ENCODE data around the gene PALD1.

Gene PALD1

DNA sequence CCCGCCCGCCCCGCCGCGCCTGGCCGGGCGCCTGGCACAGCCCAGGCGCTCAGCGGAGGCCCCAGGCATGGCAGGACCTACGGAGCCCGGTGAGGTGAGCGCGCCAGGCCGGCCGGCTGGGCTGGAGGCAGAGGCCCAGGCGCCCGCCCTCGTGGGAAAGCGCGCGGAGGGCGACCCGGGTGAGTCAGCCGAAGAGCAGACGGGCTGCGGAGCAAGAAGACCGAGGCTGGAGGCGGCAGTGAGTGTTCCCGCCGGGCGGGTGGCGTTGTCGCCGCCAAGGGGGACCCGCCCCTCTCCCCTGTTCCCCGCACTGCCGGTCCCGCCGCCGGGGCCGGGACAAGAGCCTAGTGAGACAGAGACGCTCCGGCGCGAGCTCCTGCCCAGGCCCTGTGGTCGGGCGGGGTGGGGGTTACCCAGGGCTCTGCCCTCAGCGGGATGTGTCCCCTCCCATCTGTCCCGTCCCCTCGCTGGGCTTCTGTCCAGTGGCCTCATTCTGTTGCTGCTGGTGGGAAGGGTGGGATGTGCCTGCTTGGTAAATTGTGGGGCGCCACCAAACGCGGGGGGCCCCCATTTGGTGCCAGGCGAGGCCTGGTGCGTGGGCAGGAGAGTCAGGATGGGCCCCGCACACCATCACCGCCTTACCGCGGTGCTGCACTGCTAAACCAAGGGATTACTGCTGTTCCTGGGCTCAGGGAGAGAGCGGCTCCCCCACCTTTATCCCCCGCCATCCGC lies 20.1 kb upstream of the PALD1 start:
- DNase-seq = no peak

DNA sequence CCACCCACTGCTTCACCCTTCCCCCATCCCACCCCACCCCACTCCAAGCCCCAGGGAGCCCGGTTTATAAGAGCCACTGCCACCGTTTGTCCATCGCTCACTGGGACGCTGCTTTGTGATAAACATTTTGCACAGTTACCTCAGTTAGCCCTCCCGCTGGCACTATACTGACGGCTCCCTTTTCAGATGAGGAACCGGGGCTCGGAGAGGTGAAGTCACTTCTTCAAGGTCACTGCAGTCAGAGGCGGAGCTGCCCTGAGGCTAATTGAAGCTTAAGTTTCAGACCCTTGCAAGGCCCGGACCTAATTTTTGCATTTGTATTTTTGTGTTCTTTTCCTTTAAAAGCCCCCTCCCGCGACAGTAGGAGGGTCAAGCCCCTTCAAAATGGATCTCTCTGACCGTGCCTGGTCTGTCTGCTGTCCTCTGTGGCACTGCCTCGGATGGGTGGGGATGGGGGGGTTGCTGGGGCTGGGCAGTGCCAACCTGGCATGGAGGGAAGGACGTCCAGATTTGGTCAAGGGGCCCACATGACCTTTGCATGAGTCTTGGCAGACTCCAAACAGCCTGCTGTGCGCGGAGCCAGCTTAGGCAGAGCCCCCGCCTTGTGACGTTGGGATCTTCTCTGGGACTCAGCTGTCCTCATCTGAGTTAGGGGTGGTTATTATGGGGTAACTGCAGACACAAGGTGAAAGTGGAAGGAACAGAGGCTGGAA lies 19.4 kb upstream of the PALD1 start:
- no peak for DNase-seq

DNA sequence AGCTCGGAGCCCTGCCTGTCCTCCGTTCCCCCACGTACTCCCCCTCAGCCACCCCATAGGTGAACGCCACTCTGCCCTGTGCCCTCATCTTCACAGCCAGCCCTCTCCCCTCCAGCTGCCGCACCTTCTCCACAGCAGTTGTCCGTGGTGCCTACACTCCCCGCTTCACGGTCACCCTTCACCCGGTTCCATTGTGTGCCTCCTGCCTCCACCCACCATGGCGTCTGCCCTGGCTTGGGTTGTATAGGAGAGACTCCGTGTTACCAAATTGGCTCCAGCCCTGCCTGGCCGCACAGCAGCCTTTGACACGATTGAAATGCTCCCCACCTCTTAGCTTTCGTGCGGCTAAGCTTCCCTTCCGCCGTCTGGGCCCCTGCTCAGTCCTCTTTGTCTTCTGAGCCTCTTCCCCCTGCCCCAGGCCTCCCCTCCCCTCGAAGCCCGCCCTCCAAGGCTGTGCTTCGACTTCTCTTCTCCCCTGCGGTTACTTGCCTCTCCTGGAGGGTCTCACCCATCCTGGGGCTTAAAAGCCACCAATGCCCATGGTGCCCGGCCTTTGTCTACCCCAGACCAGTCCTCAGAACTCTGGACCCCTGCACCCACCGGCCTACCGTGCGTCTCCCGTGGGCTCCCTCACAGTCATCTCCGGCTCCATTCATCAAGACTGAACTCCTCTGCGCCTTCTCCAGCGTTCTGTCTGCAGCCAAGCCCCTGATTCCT lies 18.6 kb upstream of the PALD1 start:
- no peak for DNase-seq

DNA sequence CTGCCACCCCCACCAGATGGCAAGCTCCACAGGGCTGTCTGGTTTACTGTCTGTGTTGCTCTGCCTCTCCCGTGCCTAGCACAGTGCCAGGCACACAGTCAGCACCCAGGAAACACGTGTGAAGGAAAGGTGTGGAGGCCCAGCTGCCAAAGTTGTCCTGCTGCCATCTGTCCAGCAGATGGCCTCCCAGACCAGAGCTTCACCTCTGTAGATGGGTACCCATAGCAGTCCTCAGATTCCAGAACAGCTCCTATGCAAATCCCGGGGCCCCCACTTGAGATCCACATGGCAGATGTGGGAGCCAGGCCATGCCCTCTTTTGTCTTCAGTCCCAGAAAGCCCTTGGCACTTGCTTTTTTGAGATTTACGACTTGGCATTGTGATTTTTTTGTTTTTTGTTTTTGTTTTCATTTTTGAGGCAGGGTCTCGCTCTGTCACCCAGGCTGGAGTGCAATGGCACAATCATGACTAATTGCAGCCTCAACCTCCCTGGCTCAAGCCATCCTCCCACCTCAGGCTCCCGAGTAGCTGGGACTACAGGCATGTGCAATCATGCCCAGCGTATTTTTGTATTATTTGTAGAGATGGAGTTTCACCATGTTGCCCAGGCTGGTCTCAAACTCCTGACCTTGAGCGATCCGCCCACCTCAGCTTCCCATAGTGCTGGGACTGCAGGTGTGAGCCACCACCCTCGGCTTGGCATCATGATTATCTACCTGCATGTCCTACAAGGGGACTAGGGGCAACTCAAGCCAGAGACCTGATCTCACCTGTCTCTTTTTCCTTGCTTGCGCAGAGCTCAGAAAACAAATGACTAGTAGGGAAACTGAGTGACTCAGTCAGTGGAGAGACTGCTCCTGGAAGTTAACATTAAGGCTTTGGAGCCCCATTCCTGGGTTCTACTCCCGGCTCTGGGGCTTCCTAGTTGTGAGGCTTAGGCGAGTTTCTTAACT lies 16.9 kb upstream of the PALD1 start:
- no peak for DNase-seq

DNA sequence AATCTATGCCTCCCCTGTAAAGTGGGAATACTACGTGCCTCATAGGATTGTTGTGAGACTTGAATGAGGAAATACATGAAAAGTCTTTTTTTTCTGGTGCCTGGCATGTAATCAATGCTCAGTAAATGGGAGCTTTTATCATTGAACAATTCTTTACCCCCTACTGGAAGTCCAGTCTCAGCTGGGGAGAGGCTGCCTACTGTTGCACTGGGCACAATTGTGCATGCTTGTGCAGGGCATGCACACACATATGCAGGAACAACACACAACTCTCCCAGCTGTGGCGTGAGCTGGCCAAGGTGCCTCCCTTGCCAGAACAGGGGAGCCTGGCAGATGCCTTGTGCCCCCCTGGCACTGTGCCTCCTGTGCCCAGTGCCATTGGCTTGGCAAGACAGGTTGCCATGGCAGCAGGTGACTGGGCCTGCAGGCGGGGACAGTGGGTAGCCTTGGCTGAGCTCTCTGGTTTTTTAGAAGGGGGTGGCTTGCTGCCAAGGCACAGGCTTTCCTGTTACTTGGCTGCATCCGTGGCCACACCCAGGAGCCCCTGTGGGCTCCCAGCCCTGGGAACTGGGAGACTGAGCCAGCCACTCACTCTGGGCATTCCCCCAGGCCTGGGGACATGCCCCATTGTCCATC lies 16.1 kb upstream of the PALD1 start:
- DNase-seq = no peak

DNA sequence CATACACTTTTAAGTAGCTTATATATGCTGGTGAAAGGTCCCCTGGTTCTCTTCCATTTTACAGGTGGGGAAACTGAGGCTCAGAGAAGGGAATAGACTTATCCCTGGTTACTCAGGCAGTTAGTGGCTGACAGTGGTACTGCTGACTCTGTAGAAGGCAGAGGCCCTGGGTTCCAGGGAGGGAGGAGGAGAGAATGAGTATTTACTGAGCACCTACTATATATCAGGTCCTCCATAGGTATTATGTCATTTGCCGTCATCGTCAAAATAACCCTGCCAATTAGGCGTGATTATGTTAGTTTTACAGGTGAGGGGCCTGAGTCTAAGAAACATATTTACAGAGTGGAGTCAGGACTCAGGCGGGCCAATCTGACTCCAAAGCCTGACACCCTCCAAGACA lies 13.3 kb upstream of the PALD1 start:
- DNase-seq = no peak

DNA sequence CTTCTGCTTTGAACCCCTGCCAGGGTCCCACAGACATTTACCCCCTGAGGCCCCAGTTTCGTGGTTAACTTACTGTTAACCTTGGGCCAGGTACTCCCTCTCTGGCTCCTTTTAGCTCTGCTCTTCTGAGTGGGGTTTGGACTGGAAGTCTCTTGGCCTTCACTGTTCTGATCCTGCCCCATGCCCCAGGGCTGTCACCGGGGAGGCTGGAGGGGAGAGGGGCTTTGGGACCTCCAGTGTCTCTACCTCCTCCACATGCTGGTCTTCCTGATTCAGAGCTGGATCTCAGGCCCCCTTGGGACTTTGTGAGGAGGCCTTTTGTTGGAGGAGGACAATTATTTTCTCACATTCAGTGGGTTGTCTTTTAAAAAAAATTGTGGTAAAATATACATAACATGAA lies 12.7 kb upstream of the PALD1 start:
- DNase-seq = no peak

DNA sequence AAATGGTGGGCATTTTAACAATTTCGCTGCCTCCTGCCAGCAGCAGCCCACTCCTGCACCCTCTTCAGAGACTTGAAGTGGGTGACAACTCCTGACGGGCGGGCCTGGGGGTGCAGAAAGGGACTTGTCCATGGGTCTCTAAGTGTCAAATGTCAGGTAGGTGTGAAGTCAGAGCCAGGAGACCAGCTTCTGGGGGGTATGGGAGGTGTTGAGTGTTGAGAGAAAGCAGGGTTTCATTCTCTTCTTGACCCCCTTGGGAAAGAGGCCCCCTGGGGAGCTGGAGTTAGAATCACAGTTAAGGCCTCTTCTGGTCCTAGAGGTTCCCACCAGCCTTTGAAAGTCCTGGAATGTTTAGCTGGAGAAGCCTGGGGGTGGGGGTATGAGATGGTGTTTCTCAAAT lies 11.6 kb upstream of the PALD1 start:
- DNase-seq = no peak

DNA sequence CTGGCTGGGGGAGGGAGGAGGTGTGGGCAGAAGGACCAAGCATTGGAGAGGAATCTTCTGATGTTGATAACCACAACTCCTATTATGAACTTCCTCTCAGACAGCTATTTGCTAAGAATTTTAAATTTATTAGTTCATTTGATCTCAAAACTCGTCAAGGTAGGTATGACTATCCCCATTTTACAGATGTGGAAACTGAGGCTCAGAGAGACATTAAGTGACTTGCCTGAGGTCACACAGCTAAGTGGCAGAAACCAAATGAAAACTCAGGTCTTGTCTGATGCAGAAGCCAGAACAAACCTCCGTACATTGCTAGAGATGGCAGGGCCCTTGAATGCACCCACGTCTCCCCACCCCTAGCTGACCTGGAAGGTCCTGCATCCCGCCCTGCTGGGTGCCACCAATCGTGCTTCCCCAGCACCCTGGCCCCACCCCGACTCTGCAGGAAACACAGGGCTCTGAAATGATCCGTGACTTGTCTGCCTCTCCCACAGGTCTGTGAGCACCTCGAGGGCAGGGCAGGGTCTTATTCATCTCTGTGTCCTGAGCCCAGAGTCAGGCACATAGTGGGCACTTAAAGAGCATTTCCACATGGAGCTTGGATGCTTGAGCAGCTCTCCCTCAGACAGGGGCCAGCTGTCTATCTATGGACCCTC lies 5.6 kb upstream of the PALD1 start:
- no peak for DNase-seq

DNA sequence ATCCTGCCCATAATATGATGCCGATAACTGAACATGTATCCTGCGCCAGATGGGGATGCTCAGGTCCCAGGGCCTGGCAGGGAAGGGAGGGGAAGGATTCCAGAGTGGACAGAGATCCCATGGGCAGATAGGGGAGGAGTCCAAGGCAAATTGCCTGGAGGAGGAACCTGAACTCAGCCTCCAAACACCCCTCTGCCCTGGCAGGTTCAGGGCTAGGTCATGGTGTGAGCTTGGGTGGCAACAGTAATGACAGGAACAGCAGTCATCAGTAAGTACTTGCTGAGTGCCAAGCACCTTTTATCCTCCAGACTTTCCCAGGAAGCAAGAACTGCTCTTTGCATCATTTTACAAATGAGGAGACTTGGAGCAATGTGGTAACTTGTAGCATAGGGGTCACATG lies 3.8 kb upstream of the PALD1 start:
- no peak for DNase-seq

DNA sequence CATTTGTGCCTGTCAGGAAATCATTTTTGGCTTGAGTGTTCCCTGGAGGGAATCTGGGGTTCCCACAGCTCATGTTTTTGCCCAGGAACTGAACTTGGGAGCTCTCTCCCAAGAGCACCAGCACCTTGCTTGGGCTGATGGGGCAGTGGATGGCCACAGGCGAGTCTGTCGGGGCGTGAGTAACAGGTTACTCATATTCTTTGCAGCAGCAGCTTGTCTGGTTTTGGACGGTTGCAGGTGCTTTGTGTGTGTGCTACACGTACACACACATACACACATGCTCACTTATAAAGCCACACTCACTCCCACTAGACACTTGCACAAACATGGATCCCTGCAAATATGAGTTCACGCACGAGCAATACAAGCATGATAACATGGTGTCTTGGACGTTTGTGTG lies 2.9 kb upstream of the PALD1 start:
- DNase-seq = no peak

DNA sequence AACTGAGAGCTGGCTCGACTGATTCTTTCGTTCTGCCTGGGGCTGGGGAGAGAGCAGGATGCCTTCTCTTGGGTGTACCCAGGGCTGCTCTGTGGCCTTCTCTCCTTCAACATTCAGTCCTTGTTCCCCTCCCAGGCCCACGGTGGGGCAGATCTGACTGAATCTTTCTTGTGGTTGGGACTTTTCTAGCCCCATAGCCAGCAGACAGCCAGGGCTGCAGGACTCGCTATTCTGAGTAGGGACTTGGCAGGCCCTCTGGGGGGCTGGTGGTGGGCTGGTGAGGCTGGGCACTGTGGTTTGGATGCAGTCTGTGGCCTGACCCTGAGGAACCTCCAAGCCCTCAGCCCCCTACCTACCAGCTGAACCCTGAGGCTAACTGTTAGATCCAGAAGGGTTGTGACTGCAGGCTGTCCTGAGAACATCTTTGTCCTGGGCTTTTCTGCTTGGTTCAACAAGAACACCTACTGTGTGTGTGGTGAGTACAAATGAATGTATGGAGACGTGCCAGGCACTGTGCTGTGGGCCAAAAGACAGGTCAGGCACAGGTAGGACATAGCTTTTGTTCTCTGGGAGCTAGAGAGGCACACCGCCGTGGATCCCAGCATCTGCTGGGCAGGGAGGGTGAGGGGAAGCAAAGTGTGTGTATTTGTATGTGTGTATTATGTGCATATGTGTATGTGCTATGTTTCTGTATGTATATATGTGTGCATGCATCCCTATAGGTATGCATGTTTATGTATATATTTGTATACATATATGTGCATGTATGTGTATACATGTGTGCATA lies 2.1 kb upstream of the PALD1 start:
- DNase-seq = no peak

DNA sequence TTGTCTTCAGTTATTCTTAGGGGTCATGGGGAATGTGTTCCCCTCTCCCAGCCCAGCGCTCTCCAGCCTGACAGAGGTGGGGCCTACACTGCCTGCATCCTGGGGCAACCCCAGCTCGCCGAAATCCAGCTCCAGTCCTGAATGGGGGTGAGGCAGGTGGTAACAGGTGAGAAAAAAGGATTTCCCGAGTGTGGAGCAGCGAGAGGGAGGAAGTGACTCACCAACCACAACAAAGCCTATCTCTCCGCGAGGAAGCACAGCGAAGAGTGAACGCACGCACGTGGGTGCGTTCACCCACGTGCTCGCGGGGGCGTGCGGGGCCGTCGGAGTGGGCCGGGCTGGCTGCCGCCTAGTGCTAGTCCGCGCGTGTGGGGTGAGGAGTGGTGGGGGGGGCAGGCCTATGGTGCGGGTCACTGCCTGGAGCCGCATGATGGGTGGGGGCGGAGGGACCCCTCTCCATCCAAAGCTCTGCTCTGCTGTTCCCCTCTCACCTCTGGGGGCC lies 855 bp upstream of the PALD1 start:
- DNase-seq = no peak

DNA sequence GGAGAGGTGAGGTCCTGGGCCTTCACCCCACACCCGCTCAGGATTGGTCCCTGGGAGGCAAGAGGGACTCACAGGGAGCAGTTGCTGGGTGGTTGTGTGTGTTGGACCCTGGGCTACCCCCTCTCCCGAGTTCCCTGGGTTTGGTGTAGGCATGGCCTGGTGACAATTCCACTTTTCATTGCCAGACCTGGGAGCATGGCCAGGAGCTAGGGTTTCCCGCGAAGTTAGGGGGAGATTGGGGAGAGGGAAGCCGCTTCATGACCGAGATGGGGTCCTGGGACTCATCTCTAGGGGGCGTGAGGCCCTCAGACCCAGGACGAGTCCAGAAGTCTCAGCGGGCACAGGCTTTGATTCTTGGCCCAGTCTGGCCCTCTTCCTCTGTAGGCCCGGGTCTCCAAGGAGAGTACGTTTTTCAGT lies 606 bp downstream of the PALD1 start:
- DNase-seq = no peak

DNA sequence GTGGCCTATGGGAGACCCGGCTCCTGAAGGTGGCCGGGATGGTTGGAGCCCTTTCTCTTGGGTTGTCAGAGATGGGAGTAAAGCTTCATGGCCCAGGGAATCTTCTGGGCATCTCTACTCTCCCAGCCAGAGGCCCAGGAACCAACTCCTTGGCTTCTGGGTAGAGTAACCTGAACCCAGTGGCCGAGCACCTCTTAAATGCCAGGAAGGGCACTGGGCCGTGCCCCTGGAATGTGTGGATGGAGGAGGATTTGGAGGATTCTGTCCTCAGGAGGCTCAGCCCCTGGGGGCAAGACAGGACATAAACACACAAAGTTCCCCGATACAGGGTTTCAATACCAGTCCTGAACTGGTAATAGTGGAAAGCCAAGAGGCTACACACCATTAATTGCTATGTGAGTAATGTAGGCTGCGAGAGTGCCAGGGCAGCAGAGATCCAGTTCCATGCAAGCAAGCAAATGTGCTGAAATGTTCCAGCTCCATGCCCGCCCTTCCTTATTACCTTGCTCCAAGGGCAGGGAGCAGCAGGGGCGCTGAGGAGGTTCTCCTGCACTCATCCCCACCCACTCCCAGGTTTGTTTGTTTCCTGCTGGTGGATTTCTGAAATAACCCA lies 1.2 kb downstream of the PALD1 start:
- no peak for DNase-seq

DNA sequence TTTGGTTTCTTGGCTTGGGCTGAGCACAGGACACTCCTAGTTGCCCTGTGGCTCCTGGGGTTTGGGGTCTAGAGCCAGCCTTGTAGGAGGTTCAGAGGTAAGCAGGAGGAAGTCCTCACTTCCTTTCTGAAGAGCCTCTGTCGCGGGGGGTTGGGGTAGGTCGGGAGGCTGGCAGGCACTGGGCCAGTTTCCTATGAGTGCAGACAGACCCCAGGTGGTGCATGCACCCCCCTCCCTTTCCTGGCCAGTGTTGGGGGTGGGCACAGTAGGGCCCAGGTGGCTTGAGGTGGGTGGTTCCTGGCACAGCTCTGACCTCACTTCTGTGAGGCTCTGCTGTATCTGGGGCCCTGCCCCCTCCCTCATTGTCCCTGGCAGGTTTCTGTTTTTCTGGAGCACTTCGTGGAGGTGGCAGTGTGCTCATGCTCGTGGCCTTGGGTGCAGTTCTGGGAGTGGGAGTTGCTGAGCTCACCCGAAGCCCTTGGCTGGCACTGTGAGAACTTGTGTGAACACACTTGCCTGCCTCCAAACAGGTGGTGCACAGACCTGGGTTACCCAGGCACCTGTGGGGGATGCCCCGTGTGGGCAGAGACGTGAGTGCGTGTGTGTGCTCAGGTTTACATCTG lies 1.8 kb downstream of the PALD1 start:
- DNase-seq = no peak

DNA sequence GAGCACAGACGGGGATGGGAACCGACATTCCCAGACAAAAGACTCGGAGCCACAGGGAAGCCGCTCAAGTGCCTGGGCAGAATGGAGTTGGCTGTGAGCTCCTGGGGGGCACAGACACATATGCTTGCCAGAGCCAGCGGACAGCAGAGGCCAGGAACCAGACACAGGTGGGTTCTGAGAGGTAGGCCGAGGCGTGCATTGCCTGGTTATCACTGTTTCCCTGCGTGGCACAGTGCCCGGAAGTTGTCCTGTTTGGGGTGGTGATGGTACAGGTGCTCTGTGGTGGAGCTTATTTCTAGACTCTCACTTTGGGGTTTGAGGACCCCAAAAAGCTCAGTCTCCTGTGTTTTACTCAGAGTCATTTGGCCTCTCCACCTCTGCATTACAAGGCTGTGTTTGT lies 2.5 kb downstream of the PALD1 start:
- no peak for DNase-seq

DNA sequence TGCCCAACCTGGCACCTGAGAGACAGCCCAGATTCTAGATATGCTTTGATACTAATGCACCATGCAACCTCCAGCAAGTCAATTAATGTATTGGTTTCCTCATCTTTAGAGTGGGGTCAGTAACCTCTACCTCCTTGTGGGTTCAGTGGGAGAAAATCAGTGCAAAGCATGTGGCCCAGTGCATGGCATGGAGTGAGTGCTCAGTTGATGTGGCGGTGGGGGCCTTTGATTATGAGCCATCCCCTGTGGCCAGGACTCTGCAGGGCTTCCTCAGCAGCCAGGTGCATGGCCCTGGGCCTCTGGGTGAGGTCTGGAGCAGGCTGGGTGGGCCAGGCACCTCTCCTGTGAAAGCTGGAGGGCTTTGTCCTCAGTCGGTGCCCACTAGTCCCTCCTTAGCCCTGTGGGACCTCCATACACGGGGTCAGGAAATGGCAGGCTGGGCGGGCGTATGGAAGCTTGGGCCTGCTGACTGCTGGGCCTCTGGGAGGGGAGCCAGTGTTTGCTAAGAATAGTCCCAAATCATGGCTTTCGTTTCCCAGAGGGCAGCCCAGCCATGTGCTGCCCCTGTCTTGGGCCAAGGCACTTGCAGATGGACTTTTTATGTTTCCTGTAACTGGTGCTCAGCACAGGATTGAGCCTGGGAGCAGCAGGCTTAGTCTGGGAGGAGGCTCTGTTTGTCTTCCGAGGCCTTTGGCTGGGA lies 3.4 kb downstream of the PALD1 start:
- no peak for DNase-seq
